HG02884 (cell line): ENCODE results near the gene MED10.
A peak's percentile ranks its signal among the peaks of the same experiment; 100 is the strongest.

ENCODE experiments used
- ATAC-seq: cut with Tn5 transposase; IDR thresholded peaks from one replicate; pipeline ENCODE4 v1.9.1; 2021; ENCODE audit warnings: mild to moderate bottlenecking, moderate library complexity; ENCODE audit not compliant: unreplicated experiment

Gene MED10

GRCh38 chr5:6377905-6378765, at the start of gene MED10:
Gene MED10, minus strand, starts transcription at chr5:6378547. Its CDS starts 64 bp downstream, at chr5:6378483.
- peak; percentile 97 for ATAC-seq

- ATAC-seq: no peak
Measured at GRCh38 chr5:6427694-6428093, 49.3 kb upstream of the MED10 start.

GRCh38 chr5:6424700-6425099, 46.4 kb upstream of the MED10 start:
- ATAC-seq: no peak

GRCh38 chr5:6424110-6424659, 45.8 kb upstream of the MED10 start:
- no peak for ATAC-seq

GRCh38 chr5:6423327-6424109, 45.2 kb upstream of the MED10 start:
- ATAC-seq: no peak

GRCh38 chr5:6419340-6419852, 41.0 kb upstream of the MED10 start:
- no peak for ATAC-seq

- ATAC-seq: no peak
Measured at GRCh38 chr5:6418679-6419276, 40.4 kb upstream of the MED10 start.

GRCh38 chr5:6417657-6418056, 39.3 kb upstream of the MED10 start:
- ATAC-seq: no peak

GRCh38 chr5:6412811-6413210, 34.5 kb upstream of the MED10 start:
- ATAC-seq: no peak

GRCh38 chr5:6411141-6411540, 32.8 kb upstream of the MED10 start:
- ATAC-seq: no peak

GRCh38 chr5:6410421-6410820, 32.1 kb upstream of the MED10 start:
- no peak for ATAC-seq

GRCh38 chr5:6408627-6409446, 30.5 kb upstream of the MED10 start:
- ATAC-seq: no peak

GRCh38 chr5:6408260-6408596, 29.9 kb upstream of the MED10 start:
- ATAC-seq: no peak

- no peak for ATAC-seq
Measured at GRCh38 chr5:6407558-6408259, 29.4 kb upstream of the MED10 start.

- no peak for ATAC-seq
Measured at GRCh38 chr5:6405591-6405990, 27.2 kb upstream of the MED10 start.

GRCh38 chr5:6404129-6404528, 25.8 kb upstream of the MED10 start:
- ATAC-seq: peak; percentile 73

GRCh38 chr5:6403416-6403815, 25.1 kb upstream of the MED10 start:
- ATAC-seq: no peak

GRCh38 chr5:6402939-6403338, 24.6 kb upstream of the MED10 start:
- no peak for ATAC-seq

- no peak for ATAC-seq
Measured at GRCh38 chr5:6401410-6401809, 23.1 kb upstream of the MED10 start.
